ENCODE data around the gene SFTPD.
A peak's percentile ranks its signal among the peaks of the same experiment; 100 is the strongest.
"Not testable (repeated sequence)": the region's sequence is repeated elsewhere in the genome, so short reads cannot be mapped to it uniquely, and the experiment has no call there.

Gene SFTPD

DNA sequence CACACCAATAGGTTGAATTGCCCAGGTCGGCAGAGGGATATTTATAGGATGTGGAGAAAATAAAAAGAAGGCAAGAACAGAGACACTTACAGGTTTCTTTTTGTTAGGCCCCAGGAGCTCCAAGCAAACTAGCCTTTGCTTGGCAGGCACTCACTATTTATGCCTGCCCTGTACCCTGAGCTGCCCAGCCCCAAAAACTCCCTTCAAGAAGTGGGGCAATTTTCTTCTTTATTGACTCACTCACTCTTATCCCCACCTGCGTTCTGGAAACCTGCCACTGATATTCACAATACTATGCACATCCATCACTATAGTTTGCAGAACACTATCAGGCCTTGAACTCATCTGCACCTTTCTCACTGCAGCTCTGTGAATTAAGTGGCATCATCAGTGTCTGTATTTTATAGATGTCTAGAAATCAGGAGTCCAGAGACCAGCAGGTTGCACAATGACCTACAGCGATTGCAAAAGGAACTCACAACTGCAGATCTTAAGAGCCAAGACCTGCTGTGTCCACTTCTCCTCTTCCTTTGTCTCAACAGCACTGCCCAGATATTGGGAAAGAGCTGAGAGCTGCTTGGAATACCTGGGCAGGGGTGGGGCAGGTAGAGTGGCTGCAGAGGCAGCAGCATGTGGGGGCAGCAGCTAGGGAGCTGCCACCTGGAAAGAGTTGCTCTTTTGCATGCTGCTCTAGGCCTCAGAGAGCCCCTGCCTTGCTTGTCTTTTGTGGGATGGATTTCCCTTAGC, at the start of gene SFTPD:
SFTPD (minus strand) TSS at position 130 of the 747 bp plus-strand sequence. CDS start 2,446 bp downstream, outside the sequence.
- Histone ChIP-seq H3K4me1 (ENCODE audit: insufficient read depth, low read length) (no peaks in the 10 kb centered on the region), H3K9me3 (ENCODE audit: control insufficient read depth, insufficient read depth, low read length) (peaks cover 9% of the 10 kb centered on the region; the same call in 1 of the 2 replicates), H3K36me3 (ENCODE audit: insufficient read depth, low read length) (no peaks in the 10 kb centered on the region), H3K9ac (ENCODE audit: low read depth, low read length) (no peak within 1 kb of the TSS)

DNA sequence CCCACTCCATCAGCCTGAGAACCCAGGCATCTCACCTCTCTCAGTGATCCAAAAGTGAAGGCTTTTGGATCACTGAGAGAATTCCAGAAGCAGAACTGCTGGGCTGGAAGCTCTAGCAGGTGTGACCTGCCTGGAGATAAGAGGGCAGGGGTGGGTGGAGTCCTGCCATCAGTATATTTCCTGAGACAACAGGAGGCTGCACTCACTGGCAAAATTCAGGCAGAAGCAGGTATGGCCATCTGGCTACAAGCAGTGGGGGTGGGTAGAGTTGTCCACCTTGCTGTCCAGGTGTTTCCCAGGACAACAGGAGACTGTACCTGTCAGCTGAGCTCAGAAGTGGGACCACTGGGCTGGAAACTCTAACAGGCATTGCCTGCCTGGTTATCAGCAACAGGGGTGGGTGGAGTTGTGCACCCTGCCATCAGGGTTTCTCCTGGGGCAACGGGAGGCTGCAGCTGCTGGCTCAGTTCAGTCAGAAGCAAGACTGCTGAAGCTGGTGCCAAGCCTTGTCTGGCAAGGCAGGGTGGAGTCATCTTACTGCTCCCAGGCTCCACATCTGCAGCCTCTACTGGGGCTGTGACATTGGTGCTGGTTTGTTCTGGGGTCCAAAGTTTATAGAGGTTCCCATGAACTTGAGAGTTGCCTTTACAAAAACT, 47.2 kb upstream of the SFTPD start:
- Histone ChIP-seq H3K36me3 (ENCODE audit: insufficient read depth, low read length) (no peaks in the 10 kb centered on the region), H3K9me3 (ENCODE audit: control insufficient read depth, insufficient read depth, low read length) (0 out of 2 replicates have a peak, but pooled peaks cover 2% of the 10 kb centered on the region), H3K9ac (ENCODE audit: low read depth, low read length) (no peak overlapping the region)

DNA sequence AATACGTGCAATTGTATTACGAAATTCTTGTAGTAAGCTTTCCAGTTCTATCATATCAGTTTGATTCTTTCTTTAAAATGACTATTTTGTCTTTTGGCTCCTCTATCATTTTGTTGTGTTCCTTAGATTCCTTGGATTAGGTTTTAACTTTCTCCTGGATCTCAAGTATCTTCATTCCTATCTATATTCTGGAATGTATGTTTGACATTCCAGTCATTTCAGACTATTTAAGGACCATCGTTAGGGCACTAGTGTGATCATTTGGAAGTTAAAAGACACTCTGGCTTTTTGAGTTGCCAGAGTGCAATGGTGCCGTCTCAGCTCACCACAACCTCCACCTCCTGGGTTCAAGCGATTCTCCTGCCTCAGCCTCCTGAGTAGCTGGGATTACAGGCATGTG, 45.7 kb upstream of the SFTPD start:
- Histone ChIP-seq H3K9me3 (ENCODE audit: control insufficient read depth, insufficient read depth, low read length) (peaks cover 2% of the 10 kb centered on the region; the same call in 1 of the 2 replicates), H3K4me1 (ENCODE audit: insufficient read depth, low read length) (no peaks in the 10 kb centered on the region), H3K36me3 (ENCODE audit: insufficient read depth, low read length) (no peaks in the 10 kb centered on the region), H3K9ac (ENCODE audit: low read depth, low read length) (no peak overlapping the region)

More for the DNA sequence above, 47.2 kb upstream of the SFTPD start:
- no peaks in the 10 kb centered on the region for H3K4me1 ChIP-seq (ENCODE audit: insufficient read depth, low read length)

DNA sequence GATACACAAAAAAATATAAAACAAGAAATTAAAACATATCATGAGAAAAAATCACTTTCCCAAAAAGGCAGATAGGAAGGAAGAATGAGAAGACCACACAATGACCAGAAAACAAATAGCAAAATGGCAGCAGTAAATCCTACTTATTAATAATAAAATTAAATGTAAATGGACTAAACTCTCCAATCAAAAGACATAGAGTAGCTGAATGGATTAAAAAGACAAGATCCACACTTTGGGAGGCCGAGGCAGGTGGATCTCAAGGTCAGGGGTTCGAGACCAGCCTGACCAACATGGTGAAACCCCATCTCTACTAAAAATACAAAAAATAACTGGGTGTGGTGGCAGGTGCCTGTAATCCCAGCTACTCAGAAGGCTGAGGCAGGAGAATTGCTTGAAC, 39.3 kb upstream of the SFTPD start:
- not testable (repeated sequence) for H3K9ac ChIP-seq (ENCODE audit: low read depth, low read length); H3K4me1 ChIP-seq (ENCODE audit: insufficient read depth, low read length); H3K9me3 ChIP-seq (ENCODE audit: control insufficient read depth, insufficient read depth, low read length)

DNA sequence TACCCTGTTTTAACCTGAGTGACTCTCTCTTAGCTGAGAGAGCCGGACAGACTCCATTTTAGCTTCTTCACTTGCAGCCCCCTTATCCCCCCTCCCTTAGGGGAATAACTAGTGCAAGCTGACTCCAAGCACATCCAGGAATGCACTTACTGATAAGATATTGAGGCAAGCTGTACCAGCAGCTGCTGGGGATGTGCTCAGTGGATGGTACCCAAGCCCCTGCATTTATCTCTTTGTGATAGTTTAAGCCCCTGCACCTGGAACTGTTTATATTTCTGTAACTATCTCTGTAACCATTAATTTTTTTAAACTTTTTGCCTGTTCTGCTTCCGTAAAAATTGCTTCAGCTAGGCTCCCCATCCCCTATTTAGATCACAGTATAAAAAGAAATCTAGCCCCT, 37.8 kb upstream of the SFTPD start:
- H3K9me3 ChIP-seq (ENCODE audit: control insufficient read depth, insufficient read depth, low read length); H3K9ac ChIP-seq (ENCODE audit: low read depth, low read length); H3K36me3 ChIP-seq (ENCODE audit: insufficient read depth, low read length); H3K4me1 ChIP-seq (ENCODE audit: insufficient read depth, low read length): not testable (repeated sequence)

More for the DNA sequence above, 39.3 kb upstream of the SFTPD start:
- H3K36me3 ChIP-seq (ENCODE audit: insufficient read depth, low read length) = not testable (repeated sequence)

DNA sequence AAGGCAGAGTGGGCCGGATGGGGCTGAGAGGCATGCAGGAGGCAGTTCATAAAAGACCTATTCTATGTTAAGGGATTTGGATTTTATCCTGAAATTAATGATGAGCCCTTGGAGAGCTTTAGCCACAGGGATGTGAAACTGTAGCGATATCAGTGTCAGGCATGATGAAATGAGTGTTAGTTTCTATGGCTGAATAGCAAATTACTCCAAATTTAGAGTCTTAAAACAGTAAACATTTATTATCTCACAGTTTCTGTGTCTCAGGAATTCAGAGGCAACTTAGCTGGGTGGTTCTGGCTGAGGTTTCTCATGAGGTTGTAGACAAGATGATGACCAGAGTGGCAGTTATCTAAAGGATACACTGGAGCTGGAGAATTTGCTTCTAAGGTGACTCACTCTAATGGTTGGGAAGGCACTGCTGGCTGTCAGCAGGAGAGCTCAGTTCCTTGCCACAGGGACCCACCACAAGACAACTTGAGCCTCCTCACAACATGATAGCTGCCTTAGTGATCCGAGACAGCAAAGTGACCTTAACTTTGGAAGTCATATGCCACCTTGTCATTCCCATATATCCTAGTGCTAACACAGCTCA, 36.7 kb upstream of the SFTPD start:
- no peak overlapping the region for H3K9ac ChIP-seq (ENCODE audit: low read depth, low read length)
- no peaks in the 10 kb centered on the region; the same call in 1 of the 2 replicates for H3K9me3 ChIP-seq (ENCODE audit: control insufficient read depth, insufficient read depth, low read length)
- no peaks in the 10 kb centered on the region for H3K4me1 ChIP-seq (ENCODE audit: insufficient read depth, low read length)
- no peaks in the 10 kb centered on the region for H3K36me3 ChIP-seq (ENCODE audit: insufficient read depth, low read length)

DNA sequence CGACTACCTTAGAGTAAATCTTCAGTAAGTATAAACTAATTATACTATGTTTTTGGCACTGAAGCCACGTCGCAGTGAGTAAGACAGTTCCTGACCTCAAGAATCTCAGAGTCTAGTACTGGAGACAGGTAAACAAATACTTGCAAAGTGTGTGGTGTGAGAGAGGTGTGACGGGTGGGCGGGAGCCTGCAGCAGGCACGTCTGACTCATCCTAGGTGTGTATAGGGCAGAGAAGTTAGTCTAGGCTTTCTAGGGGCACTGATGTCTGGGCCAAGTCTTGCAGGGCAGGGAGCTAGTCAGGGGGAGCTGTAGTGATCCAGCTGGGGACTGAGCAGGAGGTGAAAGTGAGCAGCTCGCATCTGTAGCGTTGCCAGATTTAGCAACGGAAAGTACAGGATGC, 35.9 kb upstream of the SFTPD start:
- H3K4me1 ChIP-seq (ENCODE audit: insufficient read depth, low read length) = no peaks in the 10 kb centered on the region
- no peaks in the 10 kb centered on the region for H3K36me3 ChIP-seq (ENCODE audit: insufficient read depth, low read length)
- no peak overlapping the region for H3K9ac ChIP-seq (ENCODE audit: low read depth, low read length)
- H3K9me3 ChIP-seq (ENCODE audit: control insufficient read depth, insufficient read depth, low read length) = no peaks in the 10 kb centered on the region

DNA sequence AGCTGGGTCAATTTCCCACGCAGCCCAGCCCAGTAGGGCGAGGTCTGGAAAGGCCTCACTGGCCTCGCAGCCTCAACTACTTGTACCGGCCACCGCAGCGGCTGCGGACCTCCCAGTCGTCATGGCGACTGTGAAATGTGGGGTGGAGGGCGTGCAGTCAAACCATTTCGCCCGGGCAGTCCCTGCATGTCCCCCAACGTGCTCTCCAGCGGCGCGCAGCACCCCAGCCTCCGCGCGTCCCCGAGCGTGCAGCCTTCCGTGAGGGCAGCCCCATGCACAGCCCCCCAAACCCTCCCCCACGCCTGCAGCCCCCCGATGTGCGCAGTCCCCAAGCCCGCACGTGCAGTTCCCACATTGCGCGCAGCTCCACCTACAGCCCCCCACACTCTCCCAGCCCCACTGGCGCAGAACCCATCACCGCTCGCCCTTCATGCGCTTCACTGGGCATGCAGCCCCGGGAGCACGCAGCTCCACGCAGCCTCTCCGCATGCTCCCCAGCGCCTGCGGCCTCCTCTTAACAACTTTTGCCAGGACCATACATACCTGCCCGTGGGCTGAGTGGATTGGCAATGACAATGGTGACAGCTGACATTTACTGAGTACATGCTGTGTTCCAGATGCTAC, 34.5 kb upstream of the SFTPD start:
- peaks cover 4% of the 10 kb centered on the region; the same call in 1 of the 2 replicates for H3K4me1 ChIP-seq (ENCODE audit: insufficient read depth, low read length)
- H3K36me3 ChIP-seq (ENCODE audit: insufficient read depth, low read length) = no peaks in the 10 kb centered on the region
- no peak overlapping the region for H3K9ac ChIP-seq (ENCODE audit: low read depth, low read length)
- no peaks in the 10 kb centered on the region for H3K9me3 ChIP-seq (ENCODE audit: control insufficient read depth, insufficient read depth, low read length)

DNA sequence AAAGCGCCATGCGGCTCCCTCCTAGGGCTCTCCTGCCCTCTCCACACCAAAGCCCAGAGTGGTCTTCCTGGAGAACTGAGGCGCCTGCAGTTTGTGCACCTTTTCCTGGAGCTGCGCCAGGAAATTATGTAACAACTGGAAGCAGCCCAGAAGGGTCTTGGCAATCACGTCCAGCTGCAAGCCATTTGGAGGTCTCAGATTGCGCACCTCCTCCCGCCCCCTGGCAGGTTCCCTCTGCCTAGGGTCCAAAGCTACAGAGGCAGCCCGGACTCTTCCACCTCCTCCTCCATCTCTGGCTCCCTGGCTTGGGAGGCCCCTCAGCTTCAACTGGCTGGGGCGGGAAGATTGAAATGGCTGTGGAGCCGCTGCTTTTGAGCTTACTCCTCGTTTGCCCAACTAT, 34.0 kb upstream of the SFTPD start:
- H3K9me3 ChIP-seq (ENCODE audit: control insufficient read depth, insufficient read depth, low read length) = no peaks in the 10 kb centered on the region
- H3K4me1 ChIP-seq (ENCODE audit: insufficient read depth, low read length) = peaks cover 4% of the 10 kb centered on the region; the same call in 1 of the 2 replicates
- H3K9ac ChIP-seq (ENCODE audit: low read depth, low read length) = no peak overlapping the region; the same call in 1 of the 2 replicates
- no peaks in the 10 kb centered on the region for H3K36me3 ChIP-seq (ENCODE audit: insufficient read depth, low read length)

DNA sequence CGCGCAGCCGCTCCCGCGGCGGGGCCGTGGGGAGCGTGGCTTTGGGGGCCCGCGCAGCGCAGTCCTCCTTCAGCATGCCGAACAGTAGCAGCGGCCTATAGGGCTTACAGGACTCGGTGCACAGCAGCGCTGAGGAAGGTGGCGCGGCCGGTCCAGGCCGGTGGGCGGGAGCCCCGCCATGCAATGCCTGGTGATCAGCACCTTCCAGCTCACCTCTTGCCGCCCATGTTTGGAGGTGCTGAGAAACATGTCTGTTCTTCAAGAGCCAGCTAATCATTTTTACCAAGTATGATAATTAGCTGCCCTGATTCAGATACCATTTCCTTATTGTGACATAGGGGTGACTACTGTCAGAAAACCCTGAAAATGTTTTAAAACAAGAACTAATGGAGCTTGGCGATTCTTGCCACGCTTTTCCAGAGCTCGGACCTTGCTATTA, 33.5 kb upstream of the SFTPD start:
- Histone ChIP-seq H3K9ac (ENCODE audit: low read depth, low read length) (peak overlapping the region; percentile 79), H3K36me3 (ENCODE audit: insufficient read depth, low read length) (no peaks in the 10 kb centered on the region), H3K4me1 (ENCODE audit: insufficient read depth, low read length) (peaks cover 4% of the 10 kb centered on the region; the same call in 1 of the 2 replicates), H3K9me3 (ENCODE audit: control insufficient read depth, insufficient read depth, low read length) (no peaks in the 10 kb centered on the region)

DNA sequence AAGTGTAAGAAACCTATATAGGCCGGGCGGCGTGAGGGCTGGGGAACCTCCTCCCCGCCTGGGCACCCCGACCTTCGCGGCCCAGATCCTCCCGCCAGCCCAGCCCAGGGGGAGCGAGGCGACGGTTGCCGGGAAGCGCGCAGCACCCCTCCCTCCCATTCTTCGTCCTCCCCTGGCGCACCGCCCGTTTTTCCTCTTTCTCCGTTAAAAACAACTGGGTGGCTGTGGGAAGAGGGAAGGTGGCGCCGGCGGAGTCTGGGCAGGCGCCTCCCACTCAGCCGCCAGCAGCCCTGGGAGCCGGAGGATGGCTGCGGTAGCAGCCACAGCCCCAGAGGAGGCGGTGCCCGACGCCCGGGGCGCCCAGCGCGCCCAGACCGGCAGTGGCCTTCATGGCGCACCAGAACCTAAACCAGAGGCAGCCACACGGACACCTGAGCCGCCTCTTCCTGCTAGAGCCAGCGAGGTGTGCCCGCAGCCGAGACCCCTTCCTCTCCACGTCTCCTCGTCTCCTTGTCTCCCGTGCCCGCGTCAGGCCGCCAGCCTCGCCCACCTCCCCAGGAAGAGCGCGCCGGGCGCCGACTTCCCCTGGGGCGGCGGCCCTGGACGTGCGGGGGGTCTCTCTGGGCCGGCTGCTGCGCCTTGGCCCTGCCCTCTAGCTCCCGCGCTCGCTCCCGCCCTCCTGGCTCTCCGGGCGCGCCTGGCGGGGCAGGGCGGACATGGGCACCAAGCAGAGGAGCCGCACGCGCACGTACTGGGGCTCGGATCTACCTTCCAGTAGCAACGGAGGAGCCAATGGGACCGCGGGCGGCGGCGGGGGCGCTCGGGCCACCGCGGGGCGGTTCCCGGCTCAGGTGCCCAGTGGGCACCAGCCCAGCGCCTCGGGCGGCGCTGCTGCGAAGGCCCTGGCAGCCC, 32.8 kb upstream of the SFTPD start:
- Histone ChIP-seq H3K4me1 (ENCODE audit: insufficient read depth, low read length) (peaks cover 4% of the 10 kb centered on the region; the same call in 1 of the 2 replicates), H3K36me3 (ENCODE audit: insufficient read depth, low read length) (no peaks in the 10 kb centered on the region; the same call in 1 of the 2 replicates), H3K9ac (ENCODE audit: low read depth, low read length) (peak overlapping the region; percentile 79), H3K9me3 (ENCODE audit: control insufficient read depth, insufficient read depth, low read length) (no peaks in the 10 kb centered on the region)

DNA sequence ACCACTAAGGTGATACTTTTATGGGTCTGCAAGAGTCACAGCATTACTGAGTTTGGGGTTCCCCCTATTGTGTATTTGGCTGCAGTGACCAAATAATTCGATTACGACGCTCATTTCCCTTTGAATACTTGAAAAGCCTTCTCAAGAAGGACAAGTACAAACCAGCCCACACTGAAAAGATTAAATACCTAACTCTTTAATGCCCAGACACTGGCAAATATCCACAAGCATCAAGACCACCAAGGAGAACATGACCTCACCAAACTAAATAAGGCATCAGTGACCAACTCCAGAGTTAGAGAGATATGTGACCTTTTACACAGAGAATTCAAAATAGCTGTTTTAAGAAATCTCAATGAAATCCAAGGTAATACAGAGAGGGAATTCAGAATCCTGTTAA, 31.8 kb upstream of the SFTPD start:
- Histone ChIP-seq H3K9me3 (ENCODE audit: control insufficient read depth, insufficient read depth, low read length) (no peaks in the 10 kb centered on the region), H3K36me3 (ENCODE audit: insufficient read depth, low read length) (no peaks in the 10 kb centered on the region; the same call in 1 of the 2 replicates), H3K4me1 (ENCODE audit: insufficient read depth, low read length) (peaks cover 4% of the 10 kb centered on the region; the same call in 1 of the 2 replicates), H3K9ac (ENCODE audit: low read depth, low read length) (no peak overlapping the region)

DNA sequence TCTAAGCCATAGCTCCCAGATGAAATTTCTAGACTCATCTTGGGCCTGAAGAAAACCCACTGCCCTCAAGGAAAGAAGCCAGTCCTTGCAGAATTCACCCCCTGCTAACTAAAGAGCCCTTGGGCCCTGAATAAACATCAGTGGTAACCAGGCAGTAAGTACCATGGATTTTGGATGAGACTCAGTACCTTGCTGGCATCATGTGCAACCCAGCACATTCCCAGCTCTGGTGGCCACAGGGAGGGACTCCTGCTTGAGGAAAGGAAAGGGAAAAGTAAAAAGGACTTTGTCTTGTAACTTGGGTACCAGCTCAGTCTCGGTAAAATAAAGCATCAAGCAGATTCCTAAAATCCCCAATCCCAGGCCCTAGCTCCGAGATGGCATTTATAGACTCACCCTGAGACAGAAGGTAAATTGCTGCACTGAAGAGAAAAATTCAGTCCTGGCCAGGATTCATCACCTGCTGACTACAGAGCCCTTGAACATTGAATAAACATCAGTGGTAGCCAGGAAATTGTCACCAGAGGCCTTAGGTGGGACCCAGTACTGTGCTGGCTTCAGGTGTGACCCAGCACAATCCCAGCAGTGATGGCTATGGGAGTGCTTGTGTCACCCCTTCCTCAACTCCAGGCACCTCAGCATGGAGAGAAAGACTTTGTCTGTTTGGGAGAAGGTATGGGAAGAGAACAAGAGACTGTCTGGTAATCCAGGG, 31.2 kb upstream of the SFTPD start:
- Histone ChIP-seq H3K9ac (ENCODE audit: low read depth, low read length) (no peak overlapping the region), H3K36me3 (ENCODE audit: insufficient read depth, low read length) (no peaks in the 10 kb centered on the region; the same call in 1 of the 2 replicates), H3K9me3 (ENCODE audit: control insufficient read depth, insufficient read depth, low read length) (no peaks in the 10 kb centered on the region), H3K4me1 (ENCODE audit: insufficient read depth, low read length) (peaks cover 4% of the 10 kb centered on the region; the same call in 1 of the 2 replicates)
